ENCODE data around the gene TAOK3. TPM values are rescaled to one million over a fixed set of nuclear protein-coding genes. Genes with fewer than 3 reads are reported as not detected.

Gene TAOK3
- total RNA-seq, 2 donors from 2014 or later: 52.3 to 59.6 TPM

DNA sequence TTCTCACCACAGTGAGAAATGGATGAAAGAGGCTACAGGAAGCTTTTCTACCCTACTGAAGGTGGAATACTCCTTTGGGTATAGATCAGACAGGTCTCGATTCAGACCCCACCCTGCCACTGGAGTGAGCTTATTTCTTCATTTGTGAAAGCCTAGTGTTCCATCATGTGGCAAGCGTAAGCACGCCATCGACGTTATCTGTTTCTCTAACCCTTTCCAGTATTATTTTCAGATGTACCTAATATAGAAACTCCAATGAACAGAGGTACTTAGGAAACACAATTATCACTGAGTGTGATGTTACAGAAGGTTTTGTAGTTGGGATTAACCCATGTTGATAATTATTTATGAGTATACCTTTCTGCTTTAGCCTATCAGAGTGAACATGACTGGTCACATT is 224.4 kb downstream of the TAOK3 start:
- TF ChIP-seq, protein P1, sequence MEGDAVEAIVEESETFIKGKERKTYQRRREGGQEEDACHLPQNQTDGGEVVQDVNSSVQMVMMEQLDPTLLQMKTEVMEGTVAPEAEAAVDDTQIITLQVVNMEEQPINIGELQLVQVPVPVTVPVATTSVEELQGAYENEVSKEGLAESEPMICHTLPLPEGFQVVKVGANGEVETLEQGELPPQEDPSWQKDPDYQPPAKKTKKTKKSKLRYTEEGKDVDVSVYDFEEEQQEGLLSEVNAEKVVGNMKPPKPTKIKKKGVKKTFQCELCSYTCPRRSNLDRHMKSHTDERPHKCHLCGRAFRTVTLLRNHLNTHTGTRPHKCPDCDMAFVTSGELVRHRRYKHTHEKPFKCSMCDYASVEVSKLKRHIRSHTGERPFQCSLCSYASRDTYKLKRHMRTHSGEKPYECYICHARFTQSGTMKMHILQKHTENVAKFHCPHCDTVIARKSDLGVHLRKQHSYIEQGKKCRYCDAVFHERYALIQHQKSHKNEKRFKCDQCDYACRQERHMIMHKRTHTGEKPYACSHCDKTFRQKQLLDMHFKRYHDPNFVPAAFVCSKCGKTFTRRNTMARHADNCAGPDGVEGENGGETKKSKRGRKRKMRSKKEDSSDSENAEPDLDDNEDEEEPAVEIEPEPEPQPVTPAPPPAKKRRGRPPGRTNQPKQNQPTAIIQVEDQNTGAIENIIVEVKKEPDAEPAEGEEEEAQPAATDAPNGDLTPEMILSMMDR (IDR thresholded peaks at IDR 0.05): no peak
- DNase-seq (ENCODE audit: low spot score): no peak
- H3K4me1 ChIP-seq (ENCODE audit: control insufficient read depth in 1 of 2, low read depth in 2 of 2): no peaks in the 10 kb centered on the region
- H3K27me3 ChIP-seq (replicated peaks; ENCODE audit: insufficient read depth): no peaks in the 10 kb centered on the region
- no peak for ATAC-seq (ENCODE audit: insufficient number of reproducible peaks, low FRiP score, low read depth)
- H3K4me3 ChIP-seq: no peak overlapping the region
- peaks cover 44% of the 10 kb centered on the region for H3K36me3 ChIP-seq
- no peaks in the 10 kb centered on the region for H3K9me3 ChIP-seq
- H3K27ac ChIP-seq: no peak overlapping the region

DNA sequence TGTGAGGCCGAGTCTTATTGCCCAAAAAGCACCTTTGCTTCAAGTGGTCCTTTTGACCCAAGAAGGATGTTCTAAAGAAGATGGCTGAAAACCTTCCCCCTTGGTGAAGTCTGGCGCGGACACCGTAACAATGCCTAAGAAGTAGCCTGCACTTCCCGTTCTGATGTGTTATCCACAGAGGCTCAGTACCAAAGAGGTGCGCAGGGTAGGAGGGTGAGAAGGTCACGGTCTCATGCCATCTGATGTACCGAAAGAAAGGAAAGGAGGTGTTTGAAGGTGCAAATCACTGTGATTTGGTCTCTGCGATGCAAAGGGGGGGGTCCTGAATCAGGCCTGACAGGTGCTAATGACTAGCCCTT is 226.9 kb downstream of the TAOK3 start:
- no peak overlapping the region for H3K27ac ChIP-seq
- ATAC-seq (ENCODE audit: insufficient number of reproducible peaks, low FRiP score, low read depth) (no peak), DNase-seq (ENCODE audit: low spot score) (no peak)
- H3K4me3 ChIP-seq: no peak overlapping the region
- no peaks in the 10 kb centered on the region for H3K9me3 ChIP-seq
- TF ChIP-seq, protein P1 (IDR thresholded peaks at IDR 0.05): no peak
- H3K4me1 ChIP-seq (ENCODE audit: control insufficient read depth in 1 of 2, low read depth in 2 of 2): no peaks in the 10 kb centered on the region
- H3K27me3 ChIP-seq (replicated peaks; ENCODE audit: insufficient read depth): no peaks in the 10 kb centered on the region
- peaks cover 41% of the 10 kb centered on the region for H3K36me3 ChIP-seq

DNA sequence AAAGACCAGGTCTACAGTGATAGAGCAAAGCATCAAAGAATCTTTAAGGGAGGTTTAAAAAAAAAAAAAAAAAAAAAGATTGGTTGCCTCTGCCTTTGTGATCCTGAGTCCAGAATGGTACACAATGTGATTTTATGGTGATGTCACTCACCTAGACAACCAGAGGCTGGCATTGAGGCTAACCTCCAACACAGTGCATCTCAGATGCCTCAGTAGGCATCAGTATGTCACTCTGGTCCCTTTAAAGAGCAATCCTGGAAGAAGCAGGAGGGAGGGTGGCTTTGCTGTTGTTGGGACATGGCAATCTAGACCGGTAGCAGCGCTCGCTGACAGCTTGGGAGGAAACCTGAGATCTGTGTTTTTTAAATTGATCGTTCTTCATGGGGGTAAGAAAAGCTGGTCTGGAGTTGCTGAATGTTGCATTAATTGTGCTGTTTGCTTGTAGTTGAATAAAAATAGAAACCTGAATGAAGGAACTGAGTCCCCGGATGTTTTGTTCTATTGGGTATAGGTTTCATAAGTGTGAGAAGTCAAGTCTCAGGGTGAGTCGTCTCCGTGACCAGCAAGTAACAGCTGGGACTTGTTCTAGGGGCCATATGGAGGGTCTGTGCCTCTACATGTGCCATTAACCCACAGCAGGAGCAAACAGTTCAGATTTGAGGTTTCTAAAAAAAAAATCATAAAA is 227.5 kb downstream of the TAOK3 start:
- DNase-seq (ENCODE audit: low spot score) (no peak), ATAC-seq (ENCODE audit: insufficient number of reproducible peaks, low FRiP score, low read depth) (no peak)
- Histone ChIP-seq H3K36me3 (peaks cover 47% of the 10 kb centered on the region), H3K27me3 (replicated peaks; ENCODE audit: insufficient read depth) (no peaks in the 10 kb centered on the region), H3K4me1 (ENCODE audit: control insufficient read depth in 1 of 2, low read depth in 2 of 2) (no peaks in the 10 kb centered on the region), H3K27ac (no peak overlapping the region), H3K9me3 (no peaks in the 10 kb centered on the region), H3K4me3 (no peak overlapping the region)
- TF ChIP-seq, protein P1 (IDR thresholded peaks at IDR 0.05): no peak

DNA sequence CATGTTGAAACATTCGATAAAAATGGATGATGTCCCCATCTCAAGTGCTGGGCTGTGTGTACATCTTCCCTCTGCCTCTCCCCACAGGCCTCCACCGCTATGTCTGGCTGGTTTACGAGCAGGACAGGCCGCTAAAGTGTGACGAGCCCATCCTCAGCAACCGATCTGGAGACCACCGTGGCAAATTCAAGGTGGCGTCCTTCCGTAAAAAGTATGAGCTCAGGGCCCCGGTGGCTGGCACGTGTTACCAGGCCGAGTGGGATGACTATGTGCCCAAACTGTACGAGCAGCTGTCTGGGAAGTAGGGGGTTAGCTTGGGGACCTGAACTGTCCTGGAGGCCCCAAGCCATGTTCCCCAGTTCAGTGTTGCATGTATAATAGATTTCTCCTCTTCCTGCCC is 228.2 kb downstream of the TAOK3 start:
- Histone ChIP-seq H3K4me3 (no peak overlapping the region), H3K4me1 (ENCODE audit: control insufficient read depth in 1 of 2, low read depth in 2 of 2) (peaks cover 0 to 2% of the 10 kb centered on the region in 2 donors), H3K9me3 (no peaks in the 10 kb centered on the region), H3K27ac (no peak overlapping the region), H3K27me3 (replicated peaks; ENCODE audit: insufficient read depth) (no peaks in the 10 kb centered on the region), H3K36me3 (peaks cover 51% of the 10 kb centered on the region)
- TF ChIP-seq, protein P1 (IDR thresholded peaks at IDR 0.05): no peak
- DNase-seq (ENCODE audit: low spot score) (no peak), ATAC-seq (ENCODE audit: insufficient number of reproducible peaks, low FRiP score, low read depth) (no peak)

DNA sequence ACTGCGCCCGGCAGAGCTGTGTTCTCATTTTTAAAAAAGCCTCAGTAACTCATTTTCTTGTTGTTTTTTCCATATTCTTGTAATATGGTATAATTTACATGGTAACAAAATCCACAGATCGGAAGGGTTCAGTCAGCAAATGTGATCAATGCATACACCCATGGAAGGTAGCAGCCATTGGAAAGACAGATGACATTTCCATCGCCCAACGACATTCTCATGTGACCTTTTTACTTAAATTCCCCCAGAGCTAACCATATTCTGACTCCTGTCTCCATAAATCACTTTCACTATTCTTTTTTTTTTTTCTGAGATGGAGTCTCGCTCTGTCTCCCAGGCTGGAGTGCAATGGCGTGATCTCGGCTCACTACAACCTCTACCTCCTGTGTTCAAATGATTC is 231.9 kb downstream of the TAOK3 start:
- DNase-seq (ENCODE audit: low spot score) (no peak), ATAC-seq (ENCODE audit: insufficient number of reproducible peaks, low FRiP score, low read depth) (no peak)
- Histone ChIP-seq H3K9me3 (no peaks in the 10 kb centered on the region), H3K36me3 (peaks cover 52% of the 10 kb centered on the region), H3K27me3 (replicated peaks; ENCODE audit: insufficient read depth) (no peaks in the 10 kb centered on the region), H3K4me1 (ENCODE audit: control insufficient read depth in 1 of 2, low read depth in 2 of 2) (peaks cover 18 to 22% of the 10 kb centered on the region in 2 donors), H3K27ac (no peak overlapping the region), H3K4me3 (no peak overlapping the region)
- TF ChIP-seq, protein P1 (IDR thresholded peaks at IDR 0.05): no peak

Measured in thoracic aorta (tissue), 2 donors.